IPS-20b (cell line): ENCODE data around the gene ANGPTL8.

Source experiments
- H3K27ac ChIP-seq: one replicate; pipeline ENCODE4 v1.5.1; 2013; ENCODE audit warnings: low read length
- H3K27me3 ChIP-seq: 2 replicates; pipeline ENCODE4 v1.6.1; 2013; ENCODE audit warnings: mild to moderate bottlenecking, low read length, inconsistent platforms; ENCODE audit not compliant: insufficient read depth
- H3K36me3 ChIP-seq: 2 replicates; pipeline ENCODE4 v1.6.1; 2013; ENCODE audit warnings: low read depth, mild to moderate bottlenecking, inconsistent platforms, low read length, moderate library complexity; ENCODE audit not compliant: insufficient read depth
- H3K4me1 ChIP-seq: 2 replicates; pipeline ENCODE4 v1.6.1; 2013; ENCODE audit warnings: mild to moderate bottlenecking, control low read depth, inconsistent platforms, low read length, moderate library complexity; ENCODE audit not compliant: insufficient read depth
- H3K4me3 ChIP-seq: 2 replicates; pipeline ENCODE4 v1.5.1; 2013; ENCODE audit warnings: mild to moderate bottlenecking, low read length, inconsistent platforms
- H3K9ac ChIP-seq: 2 replicates; pipeline ENCODE4 v1.6.1; 2013; ENCODE audit warnings: low read depth, mild to moderate bottlenecking, inconsistent platforms, low read length, moderate library complexity
- H3K9me3 ChIP-seq: 2 replicates; pipeline ENCODE4 v1.6.1; 2013; ENCODE audit warnings: mild to moderate bottlenecking, low read depth, low read length, inconsistent platforms; ENCODE audit not compliant: insufficient read depth

The ANGPTL8 gene, protein sequence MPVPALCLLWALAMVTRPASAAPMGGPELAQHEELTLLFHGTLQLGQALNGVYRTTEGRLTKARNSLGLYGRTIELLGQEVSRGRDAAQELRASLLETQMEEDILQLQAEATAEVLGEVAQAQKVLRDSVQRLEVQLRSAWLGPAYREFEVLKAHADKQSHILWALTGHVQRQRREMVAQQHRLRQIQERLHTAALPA

DNA sequence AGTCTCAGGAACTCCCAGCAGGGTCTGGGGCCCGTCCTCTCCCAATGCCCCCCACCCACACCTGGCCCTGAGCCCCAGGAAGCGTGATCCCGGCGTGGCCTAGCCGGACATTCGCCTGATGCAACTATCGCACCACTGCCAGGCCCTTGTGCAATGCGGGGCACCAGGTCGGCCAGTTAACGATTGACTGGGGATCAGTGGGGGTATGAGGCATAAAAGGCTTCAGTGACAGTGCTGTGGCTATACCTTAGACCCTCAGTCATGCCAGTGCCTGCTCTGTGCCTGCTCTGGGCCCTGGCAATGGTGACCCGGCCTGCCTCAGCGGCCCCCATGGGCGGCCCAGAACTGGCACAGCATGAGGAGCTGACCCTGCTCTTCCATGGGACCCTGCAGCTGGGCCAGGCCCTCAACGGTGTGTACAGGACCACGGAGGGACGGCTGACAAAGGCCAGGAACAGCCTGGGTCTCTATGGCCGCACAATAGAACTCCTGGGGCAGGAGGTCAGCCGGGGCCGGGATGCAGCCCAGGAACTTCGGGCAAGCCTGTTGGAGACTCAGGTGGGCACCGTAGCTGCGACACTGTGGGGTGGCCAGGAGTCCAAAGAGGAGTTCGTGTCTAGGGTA is at the start of gene ANGPTL8:
Gene ANGPTL8, plus strand, starts transcription at position 243 of the 624 bp plus-strand sequence. Its CDS starts 19 bp downstream, at position 262.
- Histone ChIP-seq H3K4me1 (no peaks in the 10 kb centered on the region), H3K4me3 (no peak within 1 kb of the TSS), H3K36me3 (peaks cover 18% of the 10 kb centered on the region), H3K27ac (no peak within 1 kb of the TSS), H3K27me3 (no peaks in the 10 kb centered on the region), H3K9me3 (no peaks in the 10 kb centered on the region), H3K9ac (no peak within 1 kb of the TSS)

DNA sequence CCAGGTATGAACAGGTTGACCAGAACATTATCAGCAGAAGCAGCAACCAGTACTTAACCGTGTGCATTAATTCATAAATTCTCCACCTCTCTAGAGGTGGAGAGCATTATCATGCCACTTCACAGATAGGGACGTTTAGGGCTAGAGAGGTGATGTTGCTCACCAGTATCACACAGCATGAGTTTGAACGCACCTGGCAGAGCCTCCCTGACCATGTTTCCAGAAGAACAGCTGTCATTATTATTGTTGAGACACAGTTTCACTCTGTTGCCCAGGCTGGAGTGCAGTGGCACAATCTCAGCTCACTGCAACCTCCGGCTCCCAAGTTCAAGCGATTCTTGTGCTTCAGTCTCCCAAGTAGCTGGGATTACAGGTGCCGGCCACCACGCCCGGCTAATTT is 48.9 kb upstream of the ANGPTL8 start:
- Histone ChIP-seq H3K9me3 (no peaks in the 10 kb centered on the region), H3K27me3 (no peaks in the 10 kb centered on the region), H3K4me1 (no peaks in the 10 kb centered on the region), H3K4me3 (no peak overlapping the region), H3K9ac (no peak overlapping the region), H3K36me3 (peaks cover 14% of the 10 kb centered on the region), H3K27ac (no peak overlapping the region)

DNA sequence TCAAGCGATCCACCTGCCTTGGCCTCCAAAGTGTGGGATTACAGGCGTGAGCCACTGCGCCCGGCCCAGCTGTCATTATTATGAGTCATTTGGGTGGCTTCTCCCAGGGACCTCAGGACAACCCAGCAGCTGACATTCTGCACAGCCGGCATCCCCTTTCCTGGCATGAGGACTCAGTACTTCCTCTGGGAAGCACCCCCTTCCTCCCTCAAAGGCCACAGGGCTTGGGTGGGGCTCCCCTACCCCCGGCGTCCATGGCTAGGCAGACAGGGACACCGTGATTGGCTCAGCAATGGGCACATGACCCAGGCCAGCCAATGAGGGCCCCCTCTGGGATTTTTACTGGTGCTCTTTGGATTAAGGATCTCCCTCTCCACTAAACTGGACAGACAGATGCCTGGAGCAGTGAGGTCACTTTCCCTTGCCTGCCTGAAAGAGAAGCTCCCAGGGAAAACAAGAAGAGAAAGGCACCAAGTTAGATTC is 48.1 kb upstream of the ANGPTL8 start:
- Histone ChIP-seq H3K27me3 (no peaks in the 10 kb centered on the region), H3K4me3 (no peak overlapping the region), H3K27ac (no peak overlapping the region), H3K9me3 (no peaks in the 10 kb centered on the region), H3K4me1 (no peaks in the 10 kb centered on the region), H3K36me3 (peaks cover 14% of the 10 kb centered on the region), H3K9ac (no peak overlapping the region)

DNA sequence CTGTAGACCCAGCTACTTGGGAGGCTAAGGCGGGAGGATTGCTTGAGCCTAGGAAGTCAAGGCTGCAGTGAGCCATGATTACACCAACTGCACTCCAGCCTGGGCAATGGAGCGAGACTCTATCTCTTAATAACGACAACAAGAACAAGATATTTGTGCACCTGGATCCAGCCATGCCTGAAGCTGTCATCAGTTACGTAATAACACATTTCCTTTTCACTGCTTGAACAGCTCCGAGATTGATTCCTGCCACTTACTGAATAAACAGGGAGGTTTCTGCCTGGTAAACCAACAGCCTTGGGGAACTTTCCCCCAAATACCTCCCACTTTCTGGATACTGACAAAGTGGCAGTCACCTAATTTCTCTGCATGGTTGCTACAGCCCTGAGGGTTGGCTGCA is 47.5 kb upstream of the ANGPTL8 start:
- H3K27ac ChIP-seq: no peak overlapping the region
- H3K9ac ChIP-seq: no peak overlapping the region
- H3K4me1 ChIP-seq: no peaks in the 10 kb centered on the region
- peaks cover 14% of the 10 kb centered on the region for H3K36me3 ChIP-seq
- no peak overlapping the region for H3K4me3 ChIP-seq
- H3K9me3 ChIP-seq: no peaks in the 10 kb centered on the region
- H3K27me3 ChIP-seq: no peaks in the 10 kb centered on the region

DNA sequence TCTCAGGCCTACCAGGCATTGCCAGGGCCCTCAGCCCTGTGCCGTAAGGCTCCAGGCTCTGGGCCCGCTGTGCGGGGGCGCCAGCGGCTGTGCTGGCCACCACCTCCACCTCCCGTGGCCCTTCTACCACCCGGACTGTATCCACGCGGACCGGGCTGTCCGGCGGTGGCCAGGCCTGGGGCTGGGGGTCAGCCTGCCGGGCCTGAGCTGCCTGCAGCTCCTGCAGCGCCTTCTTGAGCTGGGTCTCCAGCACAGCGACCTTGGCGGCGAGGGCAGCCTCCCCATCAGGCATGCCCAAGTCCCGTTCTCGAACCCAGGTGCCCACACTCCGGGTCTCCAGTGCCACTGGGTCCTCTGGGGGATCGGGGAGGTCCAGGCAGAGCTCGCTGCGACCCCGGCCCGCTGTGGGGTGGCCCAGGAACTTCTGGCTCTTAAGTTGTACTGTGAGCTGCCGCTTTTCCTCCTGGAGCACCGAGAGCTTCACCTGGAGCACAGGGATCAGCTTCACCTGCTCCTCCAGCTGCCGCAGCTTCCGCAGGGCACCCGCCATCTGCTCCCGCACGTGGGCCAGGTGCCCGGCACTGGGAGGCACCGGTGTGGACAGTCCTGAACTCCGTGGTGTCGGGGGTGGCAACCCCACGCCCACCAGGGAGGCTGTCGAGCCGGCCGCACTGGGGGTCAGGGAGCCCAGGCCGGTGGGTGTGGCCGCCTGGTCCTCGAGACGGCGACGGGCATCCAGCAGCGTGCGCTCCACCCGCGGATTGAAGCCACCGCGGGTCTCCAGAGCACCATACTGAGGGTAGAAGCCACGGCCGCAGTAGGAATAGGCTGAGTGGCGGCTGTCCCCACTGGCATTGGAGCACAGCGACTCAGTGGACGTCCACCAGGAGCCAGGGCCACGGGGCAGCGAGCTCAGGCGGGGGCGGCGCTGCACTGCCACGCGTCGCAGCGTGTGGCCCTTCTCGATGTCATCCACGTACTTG is 46.2 kb upstream of the ANGPTL8 start:
- no peaks in the 10 kb centered on the region for H3K4me1 ChIP-seq
- no peaks in the 10 kb centered on the region for H3K9me3 ChIP-seq
- H3K36me3 ChIP-seq: peaks cover 14% of the 10 kb centered on the region
- H3K27me3 ChIP-seq: no peaks in the 10 kb centered on the region
- H3K9ac ChIP-seq: no peak overlapping the region
- no peak overlapping the region for H3K4me3 ChIP-seq
- no peak overlapping the region for H3K27ac ChIP-seq

DNA sequence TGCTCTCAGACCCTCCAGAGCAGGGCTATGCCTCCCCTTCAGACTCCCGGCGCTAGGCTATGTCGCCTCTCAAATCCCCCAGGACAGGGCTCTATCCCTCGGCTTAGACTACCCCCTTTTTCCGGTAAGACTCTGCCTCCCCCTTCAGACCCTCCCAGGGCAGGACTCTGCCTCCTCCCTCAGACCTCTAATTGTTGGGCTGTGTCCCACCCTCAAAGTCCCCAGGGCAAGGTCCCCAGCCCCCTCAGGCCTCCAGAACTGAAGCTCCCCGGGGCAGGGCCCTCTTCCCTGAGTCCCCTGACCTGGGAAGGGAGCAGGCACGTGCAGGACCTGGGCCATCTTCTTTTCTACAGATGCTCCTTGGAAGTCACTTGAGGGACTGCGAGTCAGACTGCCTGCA is 45.2 kb upstream of the ANGPTL8 start:
- Histone ChIP-seq H3K9ac (no peak overlapping the region), H3K36me3 (peaks cover 14% of the 10 kb centered on the region), H3K9me3 (no peaks in the 10 kb centered on the region), H3K4me1 (no peaks in the 10 kb centered on the region), H3K27ac (no peak overlapping the region), H3K27me3 (no peaks in the 10 kb centered on the region), H3K4me3 (no peak overlapping the region)

DNA sequence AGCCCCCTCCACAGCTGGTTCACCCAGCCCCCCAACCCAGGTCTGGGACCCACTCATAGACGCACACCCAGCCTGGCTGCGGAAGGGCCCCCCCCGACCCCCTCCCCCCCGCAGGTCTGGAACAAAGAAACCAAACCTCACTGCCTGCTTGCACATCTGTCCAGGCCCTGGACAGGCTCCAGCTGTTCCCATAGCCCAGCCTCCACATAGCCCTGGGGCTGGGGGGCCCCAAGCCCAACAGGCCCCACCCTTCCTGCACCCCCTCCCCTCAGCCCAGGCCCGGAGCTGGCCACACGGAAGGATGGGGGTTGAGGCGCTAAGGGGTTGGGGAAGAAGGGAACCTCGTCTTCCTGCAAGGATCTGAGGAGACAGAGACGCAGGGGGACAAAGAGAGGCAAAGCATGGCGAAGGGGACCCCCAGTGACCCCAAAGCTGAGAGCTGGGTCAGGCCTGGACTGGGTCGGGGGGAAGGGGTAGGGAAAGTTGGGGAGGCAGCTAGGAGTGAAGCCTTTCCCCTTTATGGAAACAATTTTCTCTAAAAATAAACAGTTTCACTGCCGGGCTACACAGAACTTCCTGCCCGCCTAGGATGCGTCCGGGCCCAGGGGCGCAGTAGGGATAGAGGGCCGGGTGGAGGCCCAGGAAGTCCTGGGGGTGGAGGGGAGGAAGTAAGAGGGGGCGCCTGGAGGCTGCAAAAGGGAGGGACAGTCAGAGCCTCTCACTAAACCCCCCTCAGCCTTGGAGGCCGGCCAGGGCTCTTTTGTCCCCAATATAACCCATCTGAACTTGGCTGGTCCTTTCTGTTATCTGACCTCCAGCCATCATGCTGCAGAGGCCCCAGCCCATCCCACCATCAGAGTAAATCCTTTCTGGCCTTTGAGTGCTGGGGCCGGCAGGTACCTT is 44.5 kb upstream of the ANGPTL8 start:
- H3K27me3 ChIP-seq: no peaks in the 10 kb centered on the region
- no peaks in the 10 kb centered on the region for H3K4me1 ChIP-seq
- H3K4me3 ChIP-seq: no peak overlapping the region
- H3K9me3 ChIP-seq: no peaks in the 10 kb centered on the region
- peaks cover 14% of the 10 kb centered on the region for H3K36me3 ChIP-seq
- no peak overlapping the region for H3K9ac ChIP-seq
- no peak overlapping the region for H3K27ac ChIP-seq

DNA sequence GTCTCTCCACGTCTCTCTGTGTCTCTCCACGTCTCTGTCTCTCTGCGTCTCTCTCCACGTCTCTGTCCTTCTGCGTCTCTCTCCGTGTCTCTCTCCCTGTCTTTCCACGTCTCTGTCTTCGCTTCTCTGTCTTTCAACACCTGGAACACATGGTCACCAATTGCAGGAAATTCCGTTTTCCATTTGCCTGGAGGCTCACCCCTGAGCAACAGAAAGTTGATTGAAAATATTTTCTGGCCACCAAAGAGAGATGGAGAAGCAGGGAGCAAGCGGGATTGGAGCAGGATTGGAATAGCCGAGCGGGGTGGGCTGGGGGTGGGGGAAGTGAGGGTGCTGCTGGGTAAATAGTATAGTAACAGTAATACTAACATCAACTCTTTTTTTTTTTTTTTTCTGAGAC is 43.7 kb upstream of the ANGPTL8 start:
- Histone ChIP-seq H3K9me3 (no peaks in the 10 kb centered on the region), H3K9ac (no peak overlapping the region), H3K4me3 (no peak overlapping the region), H3K36me3 (peaks cover 14% of the 10 kb centered on the region), H3K27me3 (no peaks in the 10 kb centered on the region), H3K27ac (no peak overlapping the region), H3K4me1 (no peaks in the 10 kb centered on the region)

DNA sequence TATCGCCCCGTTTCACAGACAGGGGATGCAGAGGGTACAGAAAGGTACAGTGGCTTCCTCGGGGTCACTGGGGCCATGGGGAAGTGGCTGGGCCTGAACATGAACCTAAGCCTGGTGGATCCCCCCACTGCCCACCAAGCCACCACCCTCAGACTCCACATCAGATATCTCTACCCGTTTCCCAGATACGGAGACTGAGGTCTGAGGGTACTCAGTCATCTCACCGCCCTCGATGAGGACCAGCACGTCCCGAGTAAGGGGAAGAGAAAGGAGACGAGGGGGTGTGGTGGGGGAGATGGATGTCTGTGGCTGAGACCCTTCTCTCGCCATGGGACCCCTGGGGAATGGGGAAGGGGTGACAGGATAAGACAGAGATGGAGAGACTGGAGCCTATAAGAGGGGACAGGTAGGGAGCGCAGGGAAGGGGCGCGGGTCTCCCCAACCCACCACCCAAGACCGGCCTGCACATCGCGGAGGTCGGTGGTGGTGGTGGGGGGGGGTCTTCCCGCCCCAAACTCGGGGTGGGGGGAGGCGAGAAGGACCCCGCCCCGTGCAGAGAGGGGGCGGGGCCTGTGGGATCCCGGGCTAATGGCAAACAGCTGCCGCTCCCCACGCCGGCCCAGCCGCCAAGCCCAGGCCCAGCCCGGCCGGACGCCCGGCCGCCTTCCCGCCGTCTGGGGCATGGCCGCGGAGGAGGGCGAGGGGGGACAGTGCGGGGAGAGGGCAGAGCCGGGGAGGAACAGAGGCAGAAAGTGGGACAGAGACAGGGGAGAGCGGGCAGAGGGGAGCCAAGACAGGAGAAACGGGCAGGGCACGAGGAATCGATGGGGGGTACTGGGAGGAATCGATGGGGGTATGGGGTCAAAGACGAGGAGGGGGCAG is 42.8 kb upstream of the ANGPTL8 start:
- Histone ChIP-seq H3K36me3 (peaks cover 14% of the 10 kb centered on the region), H3K27me3 (no peaks in the 10 kb centered on the region), H3K4me1 (no peaks in the 10 kb centered on the region), H3K4me3 (peak overlapping the region; percentile 78), H3K9me3 (no peaks in the 10 kb centered on the region), H3K27ac (no peak overlapping the region), H3K9ac (peak overlapping the region; percentile 78)

DNA sequence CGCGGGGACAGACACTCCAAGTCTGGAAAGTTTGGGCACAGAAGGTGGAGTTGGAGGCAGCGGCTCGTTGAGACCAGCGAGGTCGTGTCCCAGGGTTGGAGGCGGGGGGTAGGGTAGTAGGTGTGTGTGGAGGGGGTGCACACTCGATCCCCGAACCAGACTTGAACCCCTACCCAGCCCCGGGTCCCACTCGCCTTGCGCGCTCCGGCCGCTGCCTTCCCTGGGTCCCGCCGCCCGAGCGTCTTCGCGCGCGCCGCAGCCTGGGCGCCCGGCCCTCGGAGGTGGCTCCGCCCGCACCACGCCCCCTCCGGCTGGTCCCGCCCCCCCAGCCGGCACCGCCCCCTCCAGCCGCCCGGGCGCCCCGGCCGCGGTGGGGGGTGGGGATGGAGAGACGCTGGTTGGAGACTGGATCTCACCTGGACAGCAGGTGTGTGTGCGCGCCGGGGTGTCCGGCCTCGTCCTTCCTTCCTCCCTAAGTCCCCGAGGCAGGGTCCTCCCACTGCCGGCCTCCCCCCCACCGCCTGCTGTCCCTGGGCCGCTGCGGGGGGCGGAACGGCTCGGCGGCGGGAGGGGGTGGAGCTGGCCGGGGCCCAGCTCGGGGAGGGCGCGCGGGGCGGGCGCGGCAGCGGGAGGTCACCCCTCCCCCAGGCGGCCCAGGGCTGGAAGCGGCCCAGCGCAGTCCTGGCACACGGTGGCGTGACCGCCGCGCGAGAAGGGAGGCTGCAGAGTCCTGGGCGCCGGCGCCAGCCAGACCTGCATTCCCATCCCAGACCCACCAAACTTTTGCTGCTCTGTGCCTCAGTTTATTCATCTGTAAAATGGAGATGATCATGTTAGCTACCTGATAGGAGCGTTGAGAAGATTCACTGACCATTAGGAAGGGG is 41.9 kb upstream of the ANGPTL8 start, which contains the start of gene KANK2:
Gene KANK2, minus strand, starts transcription at position 255 of the 884 bp plus-strand sequence. CDS start 3,034 bp downstream, outside the sequence.
- no peaks in the 10 kb centered on the region for H3K27me3 ChIP-seq
- H3K4me3 ChIP-seq: peak within 1 kb of the TSS; percentile 78
- no peak within 1 kb of the TSS for H3K27ac ChIP-seq
- peaks cover 9% of the 10 kb centered on the region; the same call in 1 of the 2 replicates for H3K36me3 ChIP-seq
- no peaks in the 10 kb centered on the region for H3K9me3 ChIP-seq
- H3K4me1 ChIP-seq: no peaks in the 10 kb centered on the region
- peak within 1 kb of the TSS; percentile 78 for H3K9ac ChIP-seq
